H1 (cell line): ENCODE results near the gene RDM1. TPM values are rescaled to one million over a fixed set of nuclear protein-coding genes. Genes with fewer than 3 reads are reported as not detected.

Experiments
- CTCF ChIA-PET: fragments of 300-600 bp; sonication (Branson Sonifier 250); formaldehyde crosslinking; loops from one replicate; lab custom pipeline; 2021; ENCODE audit not compliant: partially characterized antibody; lab: Charles Lee
- POLR2A ChIA-PET: fragments of 300-600 bp; sonication (Branson Sonifier 250); formaldehyde crosslinking; loops from one replicate; lab custom pipeline; 2021; ENCODE audit warnings: inconsistent platforms; ENCODE audit not compliant: partially characterized antibody; lab: Charles Lee
- DNase-seq, 2 experiments: peaks; one replicate each; pipeline versions ENCODE4 v3.0.0 to v3.0.0-alpha.2; 2010 to 2022; ENCODE audit warnings: low spot score in 2 of 2, low read depth in 1 of 2, mixed read lengths in 1 of 2
- FAIRE-seq: peaks from 2 replicates; lab custom pipeline; 2011; peaks lifted over from hg19 to GRCh38; lab: Jason Lieb, UNC
- H2AFZ ChIP-seq: 2 replicates; pipeline ENCODE4 v1.8.1; 2012; ENCODE audit warnings: low read length, inconsistent platforms
- H2AK5ac ChIP-seq: 2 replicates; pipeline ENCODE4 v1.6.1; 2013; ENCODE audit warnings: low read depth, low read length
- H2BK120ac ChIP-seq: replicated peaks from 2 replicates; pipeline ENCODE3; 2013; ENCODE audit warnings: low read depth, low read length, inconsistent platforms
- H2BK12ac ChIP-seq: 2 replicates; pipeline ENCODE4 v1.6.1; 2013; ENCODE audit warnings: low read depth, low read length
- H2BK15ac ChIP-seq: 2 replicates; pipeline ENCODE4 v1.6.1; 2013; ENCODE audit warnings: low read length
- H2BK20ac ChIP-seq: 2 replicates; pipeline ENCODE4 v1.6.1; 2013; ENCODE audit warnings: low read length
- H2BK5ac ChIP-seq: 2 replicates; pipeline ENCODE4 v1.6.1; 2013; ENCODE audit warnings: low read depth, low read length
- H3K14ac ChIP-seq: 2 replicates; pipeline ENCODE4 v1.6.1; 2013; ENCODE audit warnings: inconsistent platforms; ENCODE audit not compliant: insufficient read length
- H3K18ac ChIP-seq: 2 replicates; pipeline ENCODE4 v1.6.1; 2013; ENCODE audit warnings: low read length; ENCODE audit errors: extremely low read depth
- H3K23ac ChIP-seq: 2 replicates; pipeline ENCODE4 v1.6.1; 2013; ENCODE audit warnings: inconsistent platforms; ENCODE audit not compliant: insufficient read length
- H3K23me2 ChIP-seq: 2 replicates; pipeline ENCODE4 v1.6.1; 2013; ENCODE audit warnings: low read depth, low read length
- H3K27ac ChIP-seq: 2 replicates; pipeline ENCODE4 v1.6.1; 2011; ENCODE audit warnings: low read depth, low read length, inconsistent platforms
- H3K27me3 ChIP-seq, 4 experiments: replicated peaks in 1 of 4; 1 replicate in 1 of 4; 2 replicates in 3 of 4; pipeline versions ENCODE4 v1.6.1 to v1.8.1; 2011 to 2013; ENCODE audit warnings: low read length in 3 of 4, mild to moderate bottlenecking in 3 of 4, inconsistent platforms in 2 of 4, mixed read lengths in 2 of 4, moderate library complexity in 1 of 4; ENCODE audit not compliant: control insufficient read depth in 3 of 4, insufficient read depth in 3 of 4; ENCODE audit errors: extremely low read depth in 1 of 4
- H3K36me3 ChIP-seq, 4 experiments: 2 replicates each; pipeline versions ENCODE4 v1.6.1 to v1.8.1; 2011 to 2013; ENCODE audit warnings: mild to moderate bottlenecking in 4 of 4, low read length in 3 of 4, moderate library complexity in 2 of 4, control low read depth in 1 of 4, inconsistent platforms in 1 of 4; ENCODE audit not compliant: insufficient read depth in 4 of 4, control insufficient read depth in 2 of 4
- H3K4ac ChIP-seq: replicated peaks from 2 replicates; pipeline ENCODE3; 2013; ENCODE audit warnings: low read length, low read depth, mixed read lengths, inconsistent platforms; ENCODE audit not compliant: insufficient read length
- H3K4me1 ChIP-seq, 4 experiments: replicated peaks in 1 of 4; 1 replicate in 1 of 4; 2 replicates in 3 of 4; pipeline versions ENCODE4 v1.6.1 to v1.8.1; 2011 to 2013; ENCODE audit warnings: low read length in 3 of 4, inconsistent platforms in 2 of 4, mixed read lengths in 1 of 4; ENCODE audit not compliant: insufficient read depth in 4 of 4, control insufficient read depth in 3 of 4
- H3K4me2 ChIP-seq, 2 experiments: 2 replicates each; pipeline versions ENCODE4 v1.6.1 to v1.8.1; 2011 to 2013; ENCODE audit warnings: low read depth in 2 of 2, low read length in 2 of 2, control low read depth in 1 of 2, inconsistent platforms in 1 of 2, mild to moderate bottlenecking in 1 of 2; ENCODE audit not compliant: insufficient read depth in 1 of 2
- H3K4me3 ChIP-seq, 4 experiments: fragments of 200-600, 300-600 bp in 1 of 4; sonication (generic), shearing (Covaris generic), sonication (Bioruptor Twin) in 1 of 4; 2 replicates each; pipeline versions ENCODE4 v1.5.1 to v1.8.1; 2011 to 2016; ENCODE audit warnings: low read length in 4 of 4, low read depth in 3 of 4, control low read depth in 2 of 4, inconsistent platforms in 2 of 4, mild to moderate bottlenecking in 2 of 4, mixed read lengths in 1 of 4, moderate library complexity in 1 of 4; ENCODE audit not compliant: insufficient read depth in 2 of 4; ENCODE audit errors: extremely low read depth in 1 of 4
- H3K56ac ChIP-seq: replicated peaks from 2 replicates; pipeline ENCODE3; 2013; ENCODE audit warnings: low read depth, mild to moderate bottlenecking, mixed read lengths, low read length, inconsistent platforms; ENCODE audit not compliant: insufficient read length
- H3K79me1 ChIP-seq: 2 replicates; pipeline ENCODE4 v1.6.1; 2013; ENCODE audit warnings: low read depth, low read length, control low read depth
- H3K79me2 ChIP-seq, 2 experiments: 2 replicates each; pipeline versions ENCODE4 v1.6.1 to v1.8.1; 2012 to 2013; ENCODE audit warnings: low read length in 2 of 2, mild to moderate bottlenecking in 2 of 2, inconsistent platforms in 1 of 2; ENCODE audit not compliant: insufficient read depth in 2 of 2, control insufficient read depth in 1 of 2
- H3K9ac ChIP-seq, 4 experiments: replicated peaks in 1 of 4; 1 replicate in 1 of 4; 2 replicates in 3 of 4; pipeline versions ENCODE4 v1.6.1 to v1.8.1; 2011 to 2013; ENCODE audit warnings: low read depth in 3 of 4, low read length in 3 of 4, control low read depth in 2 of 4, mild to moderate bottlenecking in 2 of 4, moderate library complexity in 2 of 4, inconsistent platforms in 1 of 4; ENCODE audit errors: extremely low read depth in 1 of 4
- H3K9me3 ChIP-seq, 2 experiments: 2 replicates each; pipeline versions ENCODE4 v1.6.1 to v1.8.1; 2012 to 2013; ENCODE audit warnings: mild to moderate bottlenecking in 2 of 2, moderate library complexity in 2 of 2, control low read depth in 1 of 2, inconsistent platforms in 1 of 2, low read depth in 1 of 2, low read length in 1 of 2, mixed read lengths in 1 of 2; ENCODE audit not compliant: insufficient read depth in 2 of 2
- H4K20me1 ChIP-seq, 2 experiments: replicated peaks in 1 of 2; 2 replicates each; pipeline versions ENCODE3 to v1.8.1; 2011 to 2013; ENCODE audit warnings: inconsistent platforms in 2 of 2, low read length in 2 of 2, mild to moderate bottlenecking in 1 of 2; ENCODE audit not compliant: insufficient read depth in 2 of 2, control insufficient read depth in 1 of 2
- H4K5ac ChIP-seq: 2 replicates; pipeline ENCODE4 v1.6.1; 2013; ENCODE audit warnings: low read length, low read depth, mixed read lengths, inconsistent platforms; ENCODE audit not compliant: insufficient read length
- H4K8ac ChIP-seq: 2 replicates; pipeline ENCODE4 v1.8.0; 2013; ENCODE audit warnings: mild to moderate bottlenecking, moderate library complexity, low read length, inconsistent platforms; ENCODE audit not compliant: insufficient read depth; ENCODE audit errors: extremely low read depth
- H4K91ac ChIP-seq: replicated peaks from 2 replicates; pipeline ENCODE3; 2013; ENCODE audit warnings: low read length, mixed read lengths, inconsistent platforms; ENCODE audit not compliant: insufficient read length
- EZH2 ChIP-seq: fragments of 200-600 bp; sonication (generic); IDR thresholded peaks from 2 replicates; pipeline ENCODE4 v1.7.1; 2012; ENCODE audit warnings: low read depth, mild to moderate bottlenecking, moderate library complexity, low read length, inconsistent platforms; ENCODE audit not compliant: severe bottlenecking
- JUN ChIP-seq: IDR thresholded peaks from 2 replicates; pipeline ENCODE4 v1.6.1; 2011; ENCODE audit warnings: low read depth, mild to moderate bottlenecking, improper control_type of control experiment, low read length
- KDM4A ChIP-seq: IDR thresholded peaks from one replicate; pipeline ENCODE4 v1.7.1; 2012; ENCODE audit warnings: low read depth, mild to moderate bottlenecking, moderate library complexity, low read length, inconsistent platforms; ENCODE audit not compliant: severe bottlenecking
- PHF8 ChIP-seq: fragments of 200-600 bp; sonication (generic); conservative IDR thresholded peaks from 2 replicates; pipeline ENCODE4 v1.7.1; 2012; ENCODE audit warnings: low read depth, mild to moderate bottlenecking, inconsistent platforms, low read length, moderate library complexity
- RNF2 ChIP-seq: fragments of 200-900, 300-1000 bp; sonication (generic); IDR thresholded peaks from 2 replicates; pipeline ENCODE4 v1.7.1; 2016; ENCODE audit warnings: borderline replicate concordance, low read depth, mild to moderate bottlenecking, antibody characterized with exemption, low read length; ENCODE audit not compliant: poor library complexity, severe bottlenecking; ENCODE audit errors: missing control alignments
- SIN3A ChIP-seq, 2 experiments: IDR thresholded peaks in 1 of 2; conservative IDR thresholded peaks in 1 of 2; 2 replicates each; pipeline ENCODE4 v1.6.1; 2011 to 2012; ENCODE audit warnings: low read length in 2 of 2, improper control_type of control experiment in 1 of 2, low read depth in 1 of 2, mild to moderate bottlenecking in 1 of 2
- SRF ChIP-seq: IDR thresholded peaks from 2 replicates; pipeline ENCODE4 v1.6.1; 2011; ENCODE audit warnings: mild to moderate bottlenecking, low read depth, low read length, moderate library complexity
- YY1 ChIP-seq: IDR thresholded peaks from 2 replicates; pipeline ENCODE4 v1.6.1; 2011; ENCODE audit warnings: low read depth, mild to moderate bottlenecking, low read length
- WGBS, 2 experiments: shearing (Covaris generic) in 1 of 2; methylation state at CpG; one replicate each; pipeline versions ENCODE4 v1.1.6 to v1.1.7; 2013 to 2015; ENCODE audit warnings: low lambda C conversion rate in 2 of 2, mixed read lengths in 2 of 2, inconsistent platforms in 1 of 2, low coverage in 1 of 2, missing lambda C conversion rate in 1 of 2; ENCODE audit not compliant: insufficient replicate concordance in 2 of 2, insufficient coverage in 1 of 2, insufficient read length in 1 of 2; ENCODE audit errors: extremely low coverage in 1 of 2, missing lambda C conversion rate in 1 of 2; 5-methylcytosine and 5-hydroxymethylcytosine counted together
- polyA plus RNA-seq, 7 experiments: library from polyadenylated mRNA; depleted of rRNA in 3 of 7; stranded (reverse) in 5 of 7; unstranded in 2 of 7; fragments of >200 nt in 5 of 7; fragments of 200-250 nt in 2 of 7; gene quantifications; 1 replicate in 5 of 7; 2 replicates in 1 of 7; 4 replicates in 1 of 7; pipeline versions ENCODE4 v1.2.1 to v1.2.3, GENCODE V29; 2011 to 2013; ENCODE audit warnings: missing spikeins in 2 of 7, mixed read lengths in 2 of 7
- total RNA-seq: library from RNA; stranded (reverse); fragmentation: NEBNext Ultra II Directional; extraction: Animal tissue kit (Norgen Biotek cat#: 25700); gene quantifications from 2 replicates; pipeline ENCODE4 v1.2.1, GENCODE V29; 2021

RDM1 gene
- total and polyA plus RNA-seq, 2 of the 8 experiments (the other 6 are each of a cell fraction or from before 2014, with no cell fraction given), result 7.3 to 9.7 TPM

DNA sequence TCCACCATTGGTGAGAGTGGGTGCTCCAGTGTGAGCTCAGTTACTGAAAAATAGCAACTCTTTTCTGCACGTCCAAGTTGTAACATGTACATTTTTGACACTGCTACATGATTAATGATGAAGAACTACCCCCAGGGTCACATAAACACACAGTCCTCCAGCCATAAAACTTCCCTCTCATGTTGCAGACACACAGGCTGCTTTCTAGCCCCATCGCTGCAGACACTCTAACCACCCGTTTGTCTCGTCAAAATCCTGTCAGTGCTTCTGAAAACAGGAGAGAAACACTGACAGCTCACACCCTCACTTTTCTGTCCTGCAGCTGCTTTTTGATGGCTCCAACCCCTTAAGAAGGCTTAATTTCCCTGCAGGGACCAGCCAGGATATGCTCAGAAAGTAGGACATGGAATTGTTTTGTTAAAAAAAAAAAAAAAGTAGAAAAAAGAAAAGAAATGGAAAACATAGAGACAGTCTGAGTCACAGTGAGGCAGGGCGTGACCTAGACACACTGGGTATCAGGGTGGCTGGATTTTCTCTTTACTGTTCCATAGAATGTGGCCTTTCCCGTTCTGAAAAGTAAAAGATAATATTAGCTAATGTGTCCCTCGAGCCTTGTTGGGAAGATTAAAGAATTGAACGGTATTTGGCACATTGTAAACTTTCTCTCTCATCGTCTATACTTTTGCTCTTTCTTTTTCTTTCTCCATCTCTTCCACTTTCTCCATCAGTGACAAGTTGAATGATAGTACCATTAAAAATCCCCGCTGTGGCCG lies 29.7 kb downstream of the RDM1 start:
- 83% methylated on average over 11 of the region's 11 CpGs; no CpG with 5 or more reads in 1 of the 2 experiments for WGBS, 2 experiments
- Histone ChIP-seq H3K23me2 (no peaks in the 10 kb centered on the region; the same call in 1 of the 2 replicates), H3K4ac (no peak overlapping the region), H4K8ac (no peak overlapping the region), H2BK15ac (no peak overlapping the region), H3K79me2 (no peaks in the 10 kb centered on the region), H4K91ac (no peak overlapping the region), H3K9ac (no peak overlapping the region), H3K27ac (no peak overlapping the region), H3K14ac (no peak overlapping the region), H3K4me1 (no peaks in the 10 kb centered on the region), H3K27me3 (no peaks in the 10 kb centered on the region), H3K79me1 (no peaks in the 10 kb centered on the region), H2AFZ (no peak overlapping the region), H3K4me3 (no peak overlapping the region), H2AK5ac (no peak overlapping the region), H3K4me2 (no peak overlapping the region), H2BK5ac (no peak overlapping the region), H2BK12ac (no peak overlapping the region), H3K36me3 (no peaks in the 10 kb centered on the region), H3K9me3 (no peaks in the 10 kb centered on the region), H2BK20ac (no peak overlapping the region), H3K18ac (no peak overlapping the region), H3K56ac (no peak overlapping the region), H3K23ac (no peak overlapping the region), H4K20me1 (peaks cover 0 to 2% of the 10 kb centered on the region in 2 experiments), H4K5ac (no peak overlapping the region), H2BK120ac (no peak overlapping the region)
- TF ChIP-seq SIN3A (conservative IDR thresholded peaks at IDR 0.05 in 1 of 2, IDR thresholded peaks at IDR 0.05 in 1 of 2; ENCODE audit: low read depth in 1 of 2, low read length in 2 of 2) (no peak), JUN (no peak), SRF (no peak), PHF8 (no peak), RNF2 (no peak), EZH2 (no peak), KDM4A (no peak), YY1 (no peak)
- ChIA-PET CTCF (interaction anchor here (1.0 to 1.3 kb wide), 2 partner anchors 30 to 46 kb away, joined by 3 read pairs; no protein-coding TSS in a partner anchor), POLR2A (no interaction called here)
- FAIRE-seq (no peak), DNase-seq (no peak)
